SW 1271 (cell line): ENCODE measurements around the gene TGFBI.
A peak's percentile ranks its signal among the peaks of the same experiment; 100 is the strongest.

Experiments
- DNase-seq, 2 experiments: peaks; one replicate each; lab custom pipeline; 2025; lab: John Stamatoyannopoulos, UW

The TGFBI gene

GRCh38 chr5:136028782-136029742, at the start of gene TGFBI:
TSS of gene TGFBI (plus strand) at chr5:136028988. CDS start at chr5:136029056, 68 bp downstream.
- no peak for DNase-seq

GRCh38 chr5:135978993-135979392, 49.8 kb upstream of the TGFBI start:
- no peak for DNase-seq

DNA sequence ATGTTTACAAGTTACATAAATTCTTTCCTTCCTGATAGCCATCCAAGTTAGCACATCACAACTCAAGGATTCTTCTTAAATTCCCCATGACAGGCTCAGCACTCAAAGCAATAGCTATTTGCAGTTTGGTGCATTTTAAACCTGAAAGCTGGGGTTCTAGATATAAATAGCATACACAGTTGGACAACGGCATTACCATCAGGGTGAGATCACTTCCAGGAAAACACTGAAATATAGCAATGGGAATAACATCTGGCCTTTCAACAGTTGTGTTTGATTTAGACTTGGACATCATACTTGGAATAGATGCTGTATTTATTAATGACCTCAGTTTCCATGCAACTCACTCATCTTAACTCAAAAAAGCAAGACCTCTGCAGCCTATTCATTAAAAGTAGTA, 49.3 kb upstream of the TGFBI start:
- no peak for DNase-seq

DNA sequence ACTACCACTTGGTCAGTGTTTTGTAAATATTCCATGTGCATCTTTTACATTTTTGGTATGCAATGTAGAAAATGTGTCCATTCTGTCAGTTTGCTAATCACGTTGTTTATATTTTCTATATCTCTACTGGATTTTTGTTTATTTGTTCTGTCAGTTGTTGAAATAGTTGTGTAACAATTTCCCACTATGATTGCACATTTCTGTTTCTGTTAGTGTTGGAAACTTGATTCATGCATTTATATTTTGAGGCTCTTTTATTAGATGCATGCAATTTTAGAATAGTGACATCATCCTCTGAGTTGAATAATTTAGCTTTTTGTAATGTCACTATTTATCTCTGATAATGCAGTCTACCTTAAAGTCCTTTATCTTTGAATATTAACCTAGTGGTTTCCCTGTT, 48.2 kb upstream of the TGFBI start:
- no peak for DNase-seq

DNA sequence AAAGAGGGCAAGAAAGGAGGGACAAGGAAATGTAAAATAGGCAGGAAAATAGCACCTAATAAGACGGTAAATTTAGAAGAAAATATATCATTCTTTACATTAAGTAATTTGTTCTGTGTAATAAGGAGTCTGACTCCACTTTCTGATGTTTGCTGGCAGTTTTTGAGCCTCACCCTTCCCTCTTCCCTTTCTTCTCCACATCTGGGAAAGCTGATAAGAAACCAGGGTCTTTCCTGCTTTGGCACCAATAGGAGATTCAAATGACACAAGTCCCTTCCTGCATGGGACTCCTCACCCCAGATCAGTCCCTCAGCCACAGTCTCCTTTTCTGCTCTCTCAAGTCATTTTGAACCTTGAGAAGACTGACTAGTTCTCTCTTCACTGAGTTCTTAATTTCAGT, 42.8 kb upstream of the TGFBI start:
- no peak for DNase-seq

GRCh38 chr5:135986401-135986800, 42.4 kb upstream of the TGFBI start:
- no peak for DNase-seq

GRCh38 chr5:135986891-135987401, 41.8 kb upstream of the TGFBI start:
- DNase-seq = no peak

- DNase-seq = no peak
Measured at GRCh38 chr5:135988546-135988945, 40.2 kb upstream of the TGFBI start.

GRCh38 chr5:135989686-135990085, 39.1 kb upstream of the TGFBI start:
- DNase-seq = no peak

GRCh38 chr5:135990528-135991255, 38.1 kb upstream of the TGFBI start:
- no peak for DNase-seq

DNA sequence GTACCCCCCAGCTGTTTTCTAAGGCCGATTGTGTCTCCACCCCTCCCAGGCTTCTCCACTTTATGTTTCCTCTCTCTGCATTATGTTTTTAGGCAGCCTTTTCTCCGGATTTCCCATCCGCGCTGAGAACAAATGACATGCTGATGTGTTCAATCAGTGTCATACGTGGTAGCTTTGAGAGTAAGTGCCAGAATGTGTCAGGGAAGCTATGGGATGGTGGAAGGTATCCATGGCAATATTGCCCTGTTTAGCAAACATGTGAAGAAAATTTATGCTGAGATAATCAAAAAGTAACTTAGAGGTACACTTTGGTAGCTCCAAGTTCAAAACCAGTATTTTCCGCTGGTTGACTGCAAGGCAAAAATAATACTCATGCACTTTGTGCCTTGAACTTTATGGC, 37.4 kb upstream of the TGFBI start:
- DNase-seq = no peak

DNA sequence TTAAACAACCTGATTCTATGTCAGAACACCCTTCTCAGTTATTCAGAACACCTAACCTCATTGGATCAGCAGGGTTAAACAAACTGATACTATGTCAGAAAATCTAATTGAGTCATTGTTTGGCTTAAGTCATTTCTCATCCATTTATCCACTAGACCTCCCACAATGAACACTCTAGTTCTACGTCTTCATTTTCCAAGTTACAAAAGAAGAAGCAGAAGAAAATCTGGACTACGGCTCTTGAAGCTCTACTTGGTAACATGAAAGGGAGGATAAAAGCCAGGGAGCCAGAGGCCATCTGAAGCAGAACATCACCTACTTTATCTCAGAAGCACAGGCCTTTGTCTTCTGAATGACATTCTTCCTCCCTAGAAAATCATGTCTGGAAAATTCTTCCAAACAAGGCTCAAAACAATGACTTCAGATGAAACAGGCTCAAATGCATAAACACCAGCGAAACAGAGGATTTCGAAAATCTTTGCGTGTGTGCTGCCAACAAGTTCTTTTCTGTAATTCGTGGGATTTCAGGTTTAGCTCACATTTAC, 35.4 kb upstream of the TGFBI start:
- DNase-seq = no peak

DNA sequence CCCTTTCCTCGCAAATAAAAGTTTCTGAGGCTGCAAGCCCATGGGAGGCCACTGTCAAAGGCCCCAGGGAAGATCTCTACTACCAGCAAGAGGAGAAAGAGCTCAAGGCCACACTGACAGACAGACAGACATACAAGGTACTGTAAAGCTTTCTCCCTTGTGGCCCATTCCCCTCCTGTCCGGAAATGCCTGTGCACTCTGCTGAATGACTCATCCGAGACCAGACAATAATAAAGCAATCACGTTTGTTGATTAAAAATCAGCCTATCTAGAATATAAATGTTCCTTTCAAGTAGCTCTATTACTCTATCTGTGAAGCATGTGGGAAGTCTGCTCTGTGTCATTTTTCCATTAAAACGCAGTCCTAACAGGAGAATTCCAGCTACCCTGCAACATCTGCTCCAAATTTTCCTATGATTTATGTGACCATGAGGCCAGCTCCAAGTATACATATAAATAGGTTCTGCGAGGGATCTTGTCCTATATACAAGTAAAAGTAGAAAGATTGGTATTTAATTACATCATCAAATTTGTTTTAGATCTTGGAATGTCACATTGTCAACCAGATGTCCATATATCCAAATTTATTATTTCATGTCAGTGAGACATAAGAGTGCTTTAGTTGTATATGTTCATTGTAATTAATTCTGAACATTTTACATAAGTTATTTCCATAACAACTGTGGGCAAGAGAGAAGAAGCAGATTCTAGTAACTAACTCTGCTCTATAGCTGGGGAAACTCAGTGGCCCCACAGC, 34.7 kb upstream of the TGFBI start:
- DNase-seq = no peak

DNA sequence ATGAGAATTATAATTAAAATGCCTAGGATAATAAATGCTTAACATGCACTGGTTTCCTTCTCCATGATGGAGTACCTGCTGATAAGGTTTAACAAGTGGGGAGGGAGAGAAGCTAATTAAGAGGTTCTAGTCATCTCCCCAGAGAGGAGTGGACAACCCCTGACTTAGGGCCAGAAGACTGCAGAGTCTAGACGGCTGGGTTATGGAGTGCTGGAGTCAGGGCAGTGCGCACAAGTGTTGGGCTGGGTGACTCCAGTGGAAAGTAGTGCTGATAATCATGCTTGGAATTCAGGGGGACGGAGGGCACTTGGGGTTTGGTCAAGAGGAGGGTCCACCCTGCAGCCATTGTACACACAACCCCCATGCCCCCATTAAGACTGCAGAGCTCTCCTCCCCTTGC, 32.8 kb upstream of the TGFBI start:
- DNase-seq = no peak

- DNase-seq = no peak
Measured at GRCh38 chr5:135996611-135997010, 32.2 kb upstream of the TGFBI start.

DNA sequence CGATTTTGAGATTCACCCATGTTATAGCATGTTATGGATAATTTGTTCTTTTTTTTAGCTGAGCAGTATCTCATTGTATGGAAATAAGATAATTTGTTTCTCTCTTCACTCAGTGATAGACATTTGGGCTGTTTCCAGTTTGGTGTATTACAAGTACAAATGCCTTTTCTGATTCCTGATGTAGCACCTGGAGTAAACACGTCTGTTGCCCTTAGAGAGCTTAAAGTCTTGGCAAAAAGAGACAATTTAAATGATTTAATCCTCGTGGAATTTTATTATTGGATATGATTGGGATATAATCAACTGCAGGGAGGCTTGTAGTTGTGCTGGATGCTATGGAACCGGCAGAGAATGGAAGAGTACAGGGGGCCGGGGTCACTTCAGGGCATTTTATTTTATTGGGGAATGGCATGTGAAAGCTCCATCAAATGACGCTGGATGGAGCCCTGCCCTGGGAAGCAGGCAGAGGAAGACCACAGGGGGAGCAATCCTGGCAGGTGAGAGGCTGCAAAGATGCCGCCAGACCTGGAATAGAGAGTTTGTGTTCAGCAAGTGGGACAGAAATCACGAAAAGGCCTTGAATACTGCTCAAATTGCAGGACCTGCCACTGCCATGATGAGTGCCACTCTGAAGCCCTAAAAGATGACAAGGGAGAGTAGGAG, 31.0 kb upstream of the TGFBI start:
- no peak for DNase-seq

DNA sequence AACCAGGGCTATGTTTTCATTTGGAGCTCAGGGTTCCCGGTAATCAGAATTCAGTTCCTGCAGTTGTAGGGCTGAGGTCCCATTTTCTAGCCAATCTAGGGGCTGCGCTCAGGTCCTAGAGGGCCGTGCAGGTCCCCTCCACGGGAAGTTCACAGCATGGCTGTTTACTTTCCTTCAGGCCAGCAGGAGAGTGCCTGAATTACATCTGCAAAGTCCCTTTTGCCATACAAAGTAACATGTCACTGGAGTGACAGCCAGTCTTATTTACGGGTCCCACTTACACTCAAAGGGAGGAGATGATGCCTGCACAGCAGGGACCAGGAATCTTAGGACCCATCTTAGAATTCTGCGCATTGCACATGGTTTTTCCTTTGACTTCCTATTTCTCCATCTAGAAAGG, 29.9 kb upstream of the TGFBI start:
- DNase-seq = no peak

DNA sequence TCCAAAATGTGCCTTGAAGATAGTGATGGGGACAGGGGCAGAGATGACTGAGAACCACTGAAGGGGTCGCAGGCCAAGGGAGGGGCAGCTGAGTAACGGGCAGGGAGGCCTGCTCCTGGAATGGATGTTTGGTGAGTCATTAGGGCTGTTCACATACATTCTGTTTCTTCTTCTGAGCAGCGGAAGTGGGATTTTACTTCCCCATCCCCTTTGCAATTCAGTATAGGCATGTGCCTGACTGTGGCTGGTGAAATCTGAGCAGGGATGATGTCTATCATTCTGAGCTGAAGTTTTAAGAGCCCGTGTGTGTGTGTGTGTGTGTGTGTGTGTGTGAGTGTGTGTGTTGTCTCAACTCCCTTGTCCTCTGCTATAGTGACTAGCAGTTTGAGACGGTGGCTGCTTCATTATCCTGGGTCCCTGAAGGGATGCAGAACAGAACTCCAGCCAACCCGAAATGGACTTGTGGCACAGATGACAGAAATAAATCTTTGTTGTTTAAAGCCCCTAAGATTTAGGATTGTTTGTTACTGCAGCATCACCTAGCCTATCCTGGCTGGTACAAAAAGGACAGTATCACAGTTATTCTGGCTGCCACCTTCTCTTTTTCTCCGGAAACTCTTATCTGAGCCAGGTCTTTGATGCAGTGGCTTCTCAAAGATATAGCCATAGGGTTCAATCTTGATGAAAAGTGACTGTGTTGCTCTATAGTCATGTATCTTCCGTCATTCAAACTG, 29.2 kb upstream of the TGFBI start:
- DNase-seq = peak in 1 of 2 experiments; percentile 23

GRCh38 chr5:136000147-136000546, 28.6 kb upstream of the TGFBI start:
- no peak for DNase-seq

DNA sequence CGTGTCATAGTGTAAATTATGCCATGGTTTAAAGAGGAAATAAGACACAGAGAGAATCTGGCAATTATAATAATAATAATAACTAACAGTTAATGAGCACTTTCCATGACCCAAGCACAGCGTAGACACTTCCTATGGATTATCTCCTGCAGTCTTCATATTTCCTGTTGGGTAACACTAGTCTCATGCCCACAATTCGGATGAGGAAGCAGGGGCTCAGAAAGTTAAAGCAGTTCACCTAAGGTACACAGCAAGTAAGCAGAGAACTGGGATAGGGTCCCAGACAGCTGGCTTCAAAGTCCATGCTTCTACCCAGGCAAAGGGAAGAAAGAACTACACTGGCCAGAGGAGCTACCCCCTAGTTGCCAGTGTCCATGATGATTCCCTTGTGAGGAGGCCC, 27.9 kb upstream of the TGFBI start:
- no peak for DNase-seq
